IPS DF 4.7 (cell line): ENCODE measurements around the gene UGT3A2.

Source experiments
- DNase-seq: peaks from one replicate; pipeline ENCODE4 v3.0.0-alpha.2; 2013; ENCODE audit warnings: low spot score; ENCODE audit errors: extremely low read depth

UGT3A2 gene, protein sequence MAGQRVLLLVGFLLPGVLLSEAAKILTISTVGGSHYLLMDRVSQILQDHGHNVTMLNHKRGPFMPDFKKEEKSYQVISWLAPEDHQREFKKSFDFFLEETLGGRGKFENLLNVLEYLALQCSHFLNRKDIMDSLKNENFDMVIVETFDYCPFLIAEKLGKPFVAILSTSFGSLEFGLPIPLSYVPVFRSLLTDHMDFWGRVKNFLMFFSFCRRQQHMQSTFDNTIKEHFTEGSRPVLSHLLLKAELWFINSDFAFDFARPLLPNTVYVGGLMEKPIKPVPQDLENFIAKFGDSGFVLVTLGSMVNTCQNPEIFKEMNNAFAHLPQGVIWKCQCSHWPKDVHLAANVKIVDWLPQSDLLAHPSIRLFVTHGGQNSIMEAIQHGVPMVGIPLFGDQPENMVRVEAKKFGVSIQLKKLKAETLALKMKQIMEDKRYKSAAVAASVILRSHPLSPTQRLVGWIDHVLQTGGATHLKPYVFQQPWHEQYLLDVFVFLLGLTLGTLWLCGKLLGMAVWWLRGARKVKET

DNA sequence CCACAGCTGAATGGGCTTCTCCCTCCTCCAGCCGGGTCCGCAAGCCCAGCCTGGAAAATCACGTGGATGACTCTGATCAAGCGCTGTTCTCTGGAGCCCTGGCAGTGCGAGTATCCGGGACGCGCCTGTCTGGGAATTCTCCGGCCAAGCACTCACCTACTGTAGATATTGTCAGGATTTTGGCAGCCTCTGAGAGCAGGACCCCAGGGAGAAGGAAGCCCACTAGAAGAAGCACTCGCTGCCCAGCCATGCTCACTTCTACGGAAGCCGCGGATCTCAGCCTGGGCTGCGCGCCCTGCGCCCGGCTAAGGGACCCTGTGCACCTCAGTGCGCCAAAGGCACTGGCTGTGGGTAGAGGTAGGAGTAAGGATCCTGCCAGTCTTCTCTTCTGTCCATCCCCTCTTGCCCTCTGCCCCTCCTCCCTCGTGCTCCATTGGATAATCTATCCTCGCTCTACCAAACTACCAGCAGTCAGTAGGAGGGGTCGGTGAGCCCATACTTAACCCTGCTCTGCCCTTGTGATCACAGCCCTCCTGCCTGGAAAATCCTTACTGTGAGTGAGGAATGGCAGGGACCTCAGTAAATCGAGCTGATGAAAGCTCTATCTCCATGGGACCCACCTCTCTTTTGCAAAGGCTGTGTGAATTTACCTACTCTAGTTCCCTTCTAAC lies at the start of gene UGT3A2:
UGT3A2 (minus strand) TSS at position 343 of the 671 bp plus-strand sequence; CDS start at position 250, 93 bp downstream.
- peak; percentile 79 for DNase-seq

DNA sequence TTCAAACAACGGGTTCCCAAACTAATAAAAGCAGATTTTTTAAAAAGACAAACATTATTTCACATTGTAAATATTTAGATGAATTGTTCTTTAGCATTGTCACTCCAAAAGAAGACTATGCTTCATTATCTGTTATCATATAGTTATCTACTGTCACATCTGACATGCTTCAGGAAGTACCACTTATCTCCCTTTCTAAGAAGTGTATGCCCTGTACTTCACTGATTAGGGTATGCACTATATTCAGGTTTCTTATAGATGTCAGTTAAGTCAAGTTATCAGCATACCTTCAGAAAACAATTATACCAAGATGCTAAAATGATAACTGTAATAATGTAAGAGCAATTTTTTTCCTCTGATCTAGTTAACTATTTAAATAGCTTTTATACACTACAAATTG lies 44.6 kb upstream of the UGT3A2 start:
- DNase-seq: no peak

DNA sequence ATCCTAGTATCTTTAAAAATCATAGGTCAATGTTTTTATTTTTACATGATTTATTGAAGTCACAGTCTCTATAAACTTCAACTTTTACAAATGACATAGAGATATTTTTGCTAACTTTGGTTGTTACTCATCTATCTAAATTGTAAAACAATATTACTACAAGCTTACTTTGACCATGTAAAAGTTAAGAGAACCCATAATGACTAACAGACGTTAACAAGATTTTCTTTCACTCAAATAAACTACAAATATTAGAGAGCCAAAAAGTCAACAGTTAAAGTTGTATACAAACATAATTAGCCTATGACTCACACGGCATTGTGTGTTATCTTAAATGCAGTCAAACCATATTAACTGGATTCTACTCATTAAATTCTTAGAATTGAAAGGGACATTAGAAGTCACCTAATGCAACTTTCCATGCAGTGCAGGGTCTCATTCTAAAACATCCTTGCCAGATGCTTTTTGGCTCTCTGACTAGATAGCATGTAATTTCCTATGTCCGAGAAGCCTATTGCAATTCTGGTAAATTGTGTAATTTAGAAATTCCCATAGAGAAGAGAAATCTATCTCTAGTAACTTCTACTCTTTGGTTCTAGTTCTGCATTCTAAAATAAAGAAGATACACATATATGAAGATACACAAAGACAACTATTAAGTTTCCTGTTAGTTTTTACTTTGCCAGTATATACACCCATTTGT lies 42.2 kb upstream of the UGT3A2 start:
- no peak for DNase-seq

DNA sequence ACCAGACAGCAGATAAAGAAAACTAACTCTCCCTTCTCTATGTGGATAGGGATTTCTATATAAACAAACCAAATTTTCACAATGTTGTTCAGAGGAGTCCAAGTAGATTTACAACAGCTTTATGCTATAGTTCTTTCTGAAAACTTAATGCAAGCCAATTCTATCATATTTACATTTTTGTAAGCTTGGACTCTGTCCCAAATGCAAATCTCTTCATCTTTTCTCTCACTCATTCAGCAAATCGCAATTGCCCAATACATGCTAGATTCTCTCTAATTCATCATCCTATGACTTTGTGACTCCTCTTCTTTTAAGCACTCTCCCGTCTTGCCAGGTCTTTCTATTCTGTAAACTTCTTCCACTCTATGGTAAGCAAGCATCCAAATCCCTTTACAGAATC lies 39.1 kb upstream of the UGT3A2 start:
- DNase-seq: no peak

DNA sequence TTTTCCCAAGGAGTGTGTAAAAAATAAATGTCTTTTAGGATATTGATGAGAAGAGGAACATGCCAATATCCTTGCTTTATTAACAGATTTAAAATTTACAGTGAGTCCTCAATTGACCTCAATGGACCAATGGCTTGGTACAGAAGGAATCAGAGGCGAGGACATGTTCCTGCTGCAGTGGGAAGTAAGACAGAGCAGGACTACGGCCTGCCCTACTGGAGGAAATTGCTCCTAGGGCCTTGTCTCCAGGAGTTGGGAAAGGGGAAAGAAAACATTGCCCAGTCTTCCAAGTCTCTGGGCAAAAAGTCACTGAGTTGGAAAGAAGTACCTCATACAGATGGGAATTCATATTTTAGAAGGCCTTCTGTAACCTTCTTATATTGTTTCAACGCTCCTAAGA lies 33.1 kb upstream of the UGT3A2 start:
- no peak for DNase-seq

DNA sequence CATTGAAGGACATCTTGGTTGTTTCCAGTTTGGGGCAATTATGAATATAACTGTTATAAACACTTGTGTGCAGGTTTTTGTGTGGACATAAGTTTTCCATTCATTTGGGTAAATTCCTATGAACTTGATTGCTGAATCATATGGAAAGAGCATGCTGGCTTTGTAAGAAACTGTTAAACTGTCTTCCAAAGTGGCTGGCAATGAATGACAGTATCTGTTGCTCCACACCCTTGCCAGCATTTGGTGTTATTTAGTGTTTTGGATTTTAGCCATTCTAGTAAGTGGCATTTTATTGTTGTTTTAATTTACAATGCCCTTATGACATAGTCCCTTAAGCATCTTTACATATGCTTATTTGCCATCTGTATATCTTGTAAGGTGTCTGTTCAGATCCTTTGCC lies 29.8 kb upstream of the UGT3A2 start:
- no peak for DNase-seq

DNA sequence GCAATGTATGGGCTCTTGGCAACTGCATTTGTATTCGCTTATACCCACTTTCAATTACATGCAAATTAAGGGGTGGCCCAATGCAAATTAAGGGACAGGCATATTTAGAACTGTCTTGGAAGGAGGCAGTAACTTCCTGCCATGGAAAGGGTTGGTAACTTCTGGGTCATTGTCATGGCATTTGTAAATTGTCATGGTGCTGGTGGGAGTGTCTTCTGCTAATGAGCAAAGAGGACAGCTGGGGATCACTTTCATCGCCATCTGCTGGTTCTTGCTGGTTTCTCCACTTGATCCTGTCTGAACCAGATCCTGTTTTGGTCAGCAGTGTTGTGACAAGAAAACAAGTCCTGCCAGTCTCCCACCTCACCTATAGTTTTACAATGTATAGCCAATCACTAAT lies 23.3 kb upstream of the UGT3A2 start:
- peak; percentile 74 for DNase-seq

DNA sequence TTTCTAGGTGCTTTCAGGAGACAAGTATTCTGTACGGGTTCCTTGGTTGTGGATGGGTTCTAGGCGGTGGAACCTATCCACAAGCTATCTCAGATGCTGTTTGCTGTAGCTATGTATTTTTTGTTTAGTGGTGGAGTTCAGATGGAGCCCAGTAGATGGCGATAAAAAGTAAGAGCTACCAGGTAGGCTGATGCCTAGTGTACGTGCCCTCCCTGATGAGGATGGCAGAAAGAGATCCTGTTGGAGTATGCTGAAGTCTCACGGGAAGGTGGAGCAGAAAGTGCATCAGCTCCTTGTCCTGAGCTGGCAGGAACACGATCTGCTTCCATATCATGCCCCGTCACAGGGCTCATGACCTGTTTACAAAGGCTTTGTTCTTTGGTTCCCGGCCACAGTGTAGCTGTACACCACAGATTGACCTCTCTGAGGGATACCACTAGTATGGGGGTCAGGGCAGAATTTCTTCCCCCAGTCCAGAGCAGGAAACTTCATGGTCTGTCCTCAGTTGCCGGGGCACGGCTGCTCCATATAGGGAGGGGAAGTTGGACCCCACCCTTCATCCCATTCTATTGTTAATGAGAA lies 12.6 kb upstream of the UGT3A2 start:
- DNase-seq: peak; percentile 80

DNA sequence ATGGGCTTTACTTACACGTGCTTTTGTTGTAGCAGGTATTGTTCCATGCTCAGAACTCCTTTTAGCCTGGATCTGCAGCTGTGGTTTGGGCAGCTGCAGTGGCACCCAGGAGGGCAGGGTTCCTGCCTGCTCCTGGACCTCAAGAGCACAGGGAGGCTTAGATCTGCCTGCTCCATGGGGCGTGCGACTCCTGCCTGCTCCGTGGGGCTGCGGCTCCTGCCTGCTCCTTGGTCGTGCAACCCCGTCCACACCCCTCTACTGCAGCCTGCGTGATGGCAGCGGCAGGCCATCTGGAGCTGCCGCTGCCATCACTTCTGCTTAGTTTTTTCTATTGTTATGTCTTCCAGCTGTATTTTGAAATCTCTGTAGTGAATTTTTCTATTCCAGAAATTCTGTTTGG lies 11.7 kb upstream of the UGT3A2 start:
- no peak for DNase-seq

DNA sequence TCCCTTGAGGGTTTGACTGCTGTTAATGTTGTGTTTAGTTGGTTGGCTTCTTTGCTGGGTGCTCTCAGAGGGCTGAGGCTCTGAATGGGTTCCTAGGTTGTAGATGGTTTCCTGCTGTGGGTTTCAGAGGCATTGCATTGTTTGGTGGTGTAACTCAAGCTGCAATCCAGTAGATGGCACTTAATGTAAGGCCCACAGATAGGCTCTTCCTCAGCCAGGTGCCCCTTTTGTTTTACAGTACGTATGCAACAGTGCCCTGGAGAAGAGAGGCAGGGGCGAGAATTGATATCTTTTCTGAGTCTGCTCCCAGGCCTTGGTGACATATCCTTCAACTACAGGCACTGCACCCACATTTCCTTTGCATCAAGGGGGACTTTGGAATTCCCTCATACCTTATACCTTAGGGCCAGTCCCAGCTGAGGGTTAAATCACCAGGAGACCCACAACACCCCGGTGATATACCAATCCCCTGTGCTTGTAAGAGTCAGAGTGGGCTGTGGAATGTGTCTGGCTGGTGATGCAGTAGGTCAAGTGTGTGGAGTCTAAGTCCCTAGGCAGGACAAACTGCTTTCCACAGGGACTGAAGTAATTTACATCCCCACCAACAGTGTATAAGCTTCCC lies 7.0 kb upstream of the UGT3A2 start:
- no peak for DNase-seq

DNA sequence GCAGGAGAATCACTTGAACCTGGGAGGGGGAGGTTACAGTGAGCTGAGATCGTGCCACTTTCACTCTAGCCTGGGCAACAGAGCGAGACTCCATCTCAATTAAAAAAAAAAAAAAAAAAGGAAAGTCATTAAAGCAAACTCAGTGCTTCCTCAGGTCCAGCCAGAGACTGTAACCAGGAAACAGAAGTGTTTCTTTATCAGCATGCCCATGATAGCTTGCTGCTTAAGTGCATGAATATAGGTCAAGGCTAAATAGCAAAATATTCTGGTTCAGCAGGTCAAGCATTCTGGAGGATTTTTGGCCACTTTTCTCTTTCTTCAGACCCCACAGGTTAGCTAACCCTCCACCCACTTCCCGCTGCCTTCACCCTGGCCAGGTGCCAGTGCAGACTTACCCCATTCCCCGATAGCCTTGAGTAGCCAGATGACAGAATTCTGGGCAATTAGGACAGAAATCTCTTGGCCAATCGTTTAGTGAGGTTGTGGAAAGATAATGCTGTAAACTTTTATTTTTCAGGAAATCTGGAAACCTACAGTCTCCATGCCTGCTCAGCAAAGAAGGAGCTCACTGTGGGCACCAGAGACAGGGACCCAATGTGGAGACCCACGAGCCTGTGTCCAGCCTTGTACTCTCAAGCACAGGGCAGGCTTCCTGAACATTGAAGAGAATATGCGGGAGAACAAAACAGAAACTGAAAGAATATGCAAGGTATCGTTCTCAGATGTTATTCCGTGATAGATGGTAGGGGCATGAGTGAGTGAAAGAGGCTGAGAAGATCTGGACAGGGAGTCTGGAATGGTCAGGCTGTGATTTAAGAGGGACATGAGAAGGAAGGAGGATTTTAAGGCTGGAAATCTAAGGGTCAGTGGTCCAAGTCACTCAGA lies 4.2 kb upstream of the UGT3A2 start:
- DNase-seq: no peak

DNA sequence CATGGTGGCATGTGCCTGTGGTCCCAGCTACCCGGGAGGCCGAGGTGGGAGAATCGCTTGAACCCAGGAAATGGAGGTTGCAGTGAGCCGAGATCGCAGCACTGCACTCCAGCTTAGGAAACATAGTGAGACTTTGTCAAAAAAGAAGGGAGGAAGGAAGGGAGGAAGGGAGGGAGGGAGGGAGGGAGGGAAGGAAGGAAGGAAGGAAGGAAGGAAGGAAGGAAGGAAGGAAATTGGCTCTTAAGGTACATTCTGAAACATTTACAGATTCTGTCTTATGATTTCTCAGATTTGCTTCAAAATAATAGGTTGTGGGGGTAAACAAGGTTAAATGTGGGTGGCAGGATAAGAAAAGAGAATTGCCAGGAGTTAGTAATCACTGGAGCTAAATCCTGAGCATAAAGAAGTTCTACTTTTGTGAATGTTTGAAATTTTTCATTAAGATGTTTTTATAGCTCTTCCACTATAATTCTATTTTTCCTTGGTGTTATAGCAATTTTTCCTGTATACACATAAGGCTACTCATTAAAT lies 2.1 kb upstream of the UGT3A2 start:
- DNase-seq: no peak

DNA sequence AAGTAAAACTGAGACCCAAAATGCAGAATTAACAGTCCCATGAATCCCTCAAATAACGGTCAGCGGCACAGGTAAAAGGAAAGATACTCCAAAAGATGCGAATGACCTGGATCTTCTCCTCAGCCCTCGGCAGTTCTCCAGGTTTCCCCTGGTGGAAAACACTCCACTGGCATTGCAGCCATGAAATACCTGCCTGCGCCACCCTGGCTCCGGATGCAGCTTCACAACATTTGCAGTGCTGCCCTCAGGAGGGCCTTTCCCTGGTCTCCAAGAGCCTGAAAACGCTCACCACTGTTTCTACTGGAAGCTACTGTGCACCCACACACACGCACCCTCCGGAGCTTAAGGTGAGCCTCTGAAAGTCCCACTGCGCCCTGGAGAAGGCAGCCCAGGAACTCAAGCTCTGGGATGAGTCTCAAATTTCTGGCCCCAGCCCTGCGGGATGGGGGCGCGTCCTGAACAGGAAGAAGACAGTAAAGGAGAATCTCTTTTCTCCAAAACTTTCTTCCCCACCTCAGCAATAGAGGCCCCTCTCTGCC lies 612 bp downstream of the UGT3A2 start:
- no peak for DNase-seq

DNA sequence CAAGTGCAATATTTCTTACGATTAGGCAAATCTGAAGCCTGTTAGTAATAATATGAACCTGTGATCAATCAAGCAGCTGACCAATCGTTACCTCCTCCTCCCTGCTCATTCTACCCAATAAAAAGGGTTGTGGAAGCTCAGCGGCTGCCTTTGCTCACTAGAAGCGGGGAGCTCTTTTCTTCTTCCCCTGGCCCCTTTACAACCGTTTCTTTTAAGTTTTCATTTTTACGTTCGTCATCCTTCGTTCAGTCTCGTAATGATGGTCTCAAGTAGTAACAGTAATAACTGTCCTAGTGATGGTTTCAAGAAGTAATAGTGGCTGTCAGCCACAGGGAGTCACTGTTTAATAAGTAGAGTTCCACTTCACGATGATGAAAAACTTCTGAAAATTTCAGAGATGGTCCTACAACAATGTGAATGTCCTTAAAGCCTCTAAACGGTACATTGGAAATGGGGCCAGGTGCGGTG lies 6.2 kb downstream of the UGT3A2 start:
- no peak for DNase-seq

DNA sequence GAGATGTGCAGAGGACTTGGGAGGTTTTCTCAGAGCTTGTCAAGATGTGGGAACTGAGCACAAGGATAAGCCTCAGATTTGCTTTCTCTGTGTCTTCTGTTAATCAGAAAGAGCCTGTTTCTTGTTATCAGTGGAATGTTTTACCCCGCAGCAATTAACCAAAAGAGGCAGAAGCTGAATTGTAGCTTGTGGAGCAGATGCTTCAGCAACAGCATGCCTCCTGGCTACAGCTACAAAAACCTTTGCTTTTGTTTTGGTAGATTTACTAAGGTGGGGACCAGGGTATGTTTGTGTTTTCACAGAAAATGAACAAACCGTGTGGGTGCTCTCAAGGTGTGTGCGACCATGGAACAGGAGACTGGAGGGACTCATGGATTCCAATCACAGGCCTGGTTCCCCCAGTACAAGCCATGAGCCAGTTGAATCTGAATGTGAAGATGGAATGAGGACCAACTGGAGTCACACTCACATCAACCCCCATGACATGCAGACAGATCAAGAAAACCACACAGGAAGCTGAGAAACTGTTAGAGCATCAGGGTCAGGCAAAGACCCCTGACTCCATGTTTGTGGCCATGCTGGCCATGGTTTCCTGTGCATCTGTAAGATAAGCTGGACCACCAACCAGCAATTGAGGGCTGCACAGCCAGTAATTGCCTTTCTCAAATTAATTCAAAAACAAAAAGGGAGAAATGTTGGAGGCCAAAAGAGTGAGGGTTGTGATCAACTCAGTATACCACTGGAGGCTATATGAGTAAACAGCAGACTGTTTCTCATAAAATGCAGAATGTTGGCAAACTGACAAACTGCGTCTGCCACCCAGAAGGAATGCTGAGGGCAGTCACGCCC lies 6.9 kb downstream of the UGT3A2 start:
- no peak for DNase-seq

DNA sequence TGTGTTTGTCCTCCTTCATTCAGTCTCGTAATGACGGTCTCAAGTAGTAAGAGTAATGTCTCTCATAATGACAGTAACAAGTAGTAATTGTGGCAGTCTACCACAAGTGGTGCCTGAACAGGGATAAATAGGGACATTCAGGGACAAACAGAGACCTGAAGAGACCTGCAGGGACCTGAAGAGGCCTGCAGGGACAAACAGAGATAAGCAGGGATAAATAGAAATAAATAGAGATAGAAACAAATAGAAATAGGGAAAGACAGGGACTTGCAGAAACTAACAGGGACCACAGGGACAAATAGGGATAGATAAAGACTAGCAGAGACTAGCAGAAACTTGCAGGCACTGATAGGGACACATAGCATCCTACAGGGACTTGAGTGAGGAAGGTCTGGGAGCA lies 7.9 kb downstream of the UGT3A2 start:
- no peak for DNase-seq

DNA sequence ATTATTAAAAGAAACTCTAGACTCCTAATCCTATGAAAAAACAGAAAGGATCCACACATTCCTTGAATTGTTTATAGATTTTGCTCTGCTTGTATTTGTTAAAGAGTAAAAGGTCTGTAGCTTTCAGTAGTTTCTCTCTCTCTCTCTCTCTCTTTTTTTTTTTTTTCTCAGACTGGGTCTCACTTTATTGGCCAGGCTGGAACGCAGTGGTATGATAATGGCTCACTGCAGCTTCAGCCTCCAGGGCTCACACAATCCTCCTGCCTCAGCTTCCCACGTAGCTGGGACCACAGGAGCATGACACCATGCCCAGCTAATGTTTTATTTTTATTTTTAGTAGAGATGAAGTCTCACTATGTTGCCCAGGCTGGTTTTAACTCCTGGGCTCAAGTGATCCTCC lies 9.3 kb downstream of the UGT3A2 start:
- no peak for DNase-seq

DNA sequence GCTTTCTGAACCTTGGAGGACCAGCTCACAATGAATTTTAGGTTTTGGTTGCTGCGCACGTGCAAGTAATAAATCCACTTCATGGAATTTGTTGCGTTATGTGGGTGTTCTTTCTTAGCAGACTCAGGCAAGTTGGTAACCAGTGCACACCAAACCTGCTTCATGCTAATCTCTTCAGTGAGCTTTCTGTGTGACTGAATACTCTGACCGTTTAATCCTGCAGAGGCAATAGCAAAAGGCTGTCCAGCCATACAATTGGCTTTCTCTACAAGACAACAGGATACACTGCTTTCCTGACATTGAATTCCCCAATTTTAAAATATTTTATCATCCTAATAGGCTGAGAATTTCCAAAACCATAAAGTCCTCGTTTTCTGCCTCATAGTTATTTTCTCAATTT lies 10.3 kb downstream of the UGT3A2 start:
- no peak for DNase-seq

DNA sequence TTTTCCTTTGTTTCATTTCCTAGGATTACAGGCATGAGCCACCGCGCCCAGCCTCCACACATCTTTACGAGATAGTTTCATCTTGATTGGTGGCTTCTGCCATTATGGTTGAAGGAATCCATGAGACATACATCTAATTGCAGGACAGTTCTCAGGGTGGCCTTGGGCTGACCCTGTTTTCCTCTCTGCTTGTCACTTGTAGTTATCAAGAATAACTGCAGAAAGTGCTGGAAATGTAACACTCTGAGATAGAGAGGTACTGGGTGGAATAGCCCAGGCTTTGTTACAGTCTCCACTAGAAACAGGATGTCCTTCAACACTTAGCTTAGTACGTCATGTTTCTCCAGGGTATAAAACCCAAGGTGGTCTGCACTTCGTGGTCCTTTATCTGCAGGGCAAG lies 10.7 kb downstream of the UGT3A2 start:
- no peak for DNase-seq
